ENCODE data around the gene ROR1. TPM values are rescaled to one million over a fixed set of nuclear protein-coding genes. Genes with fewer than 3 reads are reported as not detected.

The ROR1 gene
- total RNA-seq, 1 donor from 2014 or later: 30.3 TPM

- peaks cover 100% of the 10 kb centered on the region for H3K79me2 ChIP-seq (ENCODE audit: low read depth)
- no peak for DNase-seq (ENCODE audit: low spot score)
- H3K27ac ChIP-seq: no peak overlapping the region
- H3K27me3 ChIP-seq: no peaks in the 10 kb centered on the region
- H3K4me3 ChIP-seq: no peak overlapping the region
- H3K9ac ChIP-seq: no peak overlapping the region
- Mint-ChIP-seq H3K36me3 (no peaks in the 10 kb centered on the region), H3K27ac (no peak overlapping the region), H3K27me3 (ENCODE audit: insufficient read depth, low read depth) (no peaks in the 10 kb centered on the region), H3K9me3 (no peaks in the 10 kb centered on the region), H3K4me3 (no peak overlapping the region), H3K4me1 (peaks cover 42% of the 10 kb centered on the region)
- H3K4me1 ChIP-seq: peaks cover 43% of the 10 kb centered on the region
- no peaks in the 10 kb centered on the region for H3K36me3 ChIP-seq
- H3K4me2 ChIP-seq: no peak overlapping the region
- H4K20me1 ChIP-seq (ENCODE audit: low read depth): peaks cover 92% of the 10 kb centered on the region
- TF ChIP-seq EZH2phosphoT487 (IDR thresholded peaks at IDR 0.05): no peak
- no peak for TF ChIP-seq CTCF (IDR thresholded peaks at IDR 0.05)
- TF ChIP-seq EZH2 (IDR thresholded peaks at IDR 0.05): no peak
- H3F3A ChIP-seq (ENCODE audit: low read depth): peaks cover 1% of the 10 kb centered on the region
- H3K9me3 ChIP-seq (ENCODE audit: low read depth): no peaks in the 10 kb centered on the region
- no peak overlapping the region for H2AFZ ChIP-seq (replicated peaks)
These were observed 89.3 kb downstream of the ROR1 start for GRCh38 chr1:63863145-63863544.

- TF ChIP-seq CTCF (IDR thresholded peaks at IDR 0.05): no peak
- TF ChIP-seq EZH2phosphoT487 (IDR thresholded peaks at IDR 0.05): no peak
- no peak for TF ChIP-seq EZH2 (IDR thresholded peaks at IDR 0.05)
- Mint-ChIP-seq H3K4me3 (no peak overlapping the region), H3K9me3 (no peaks in the 10 kb centered on the region), H3K27me3 (ENCODE audit: insufficient read depth, low read depth) (no peaks in the 10 kb centered on the region), H3K27ac (no peak overlapping the region), H3K36me3 (no peaks in the 10 kb centered on the region), H3K4me1 (peaks cover 35% of the 10 kb centered on the region)
- no peaks in the 10 kb centered on the region for H3F3A ChIP-seq (ENCODE audit: low read depth)
- no peak overlapping the region for H3K27ac ChIP-seq
- no peak overlapping the region for H3K4me3 ChIP-seq
- H4K20me1 ChIP-seq (ENCODE audit: low read depth): peaks cover 83% of the 10 kb centered on the region
- H3K9me3 ChIP-seq (ENCODE audit: low read depth): no peaks in the 10 kb centered on the region
- no peak overlapping the region for H3K9ac ChIP-seq
- H3K4me2 ChIP-seq: no peak overlapping the region
- no peak for DNase-seq (ENCODE audit: low spot score)
- H3K79me2 ChIP-seq (ENCODE audit: low read depth): peaks cover 100% of the 10 kb centered on the region
- no peaks in the 10 kb centered on the region for H3K36me3 ChIP-seq
- H3K27me3 ChIP-seq: no peaks in the 10 kb centered on the region
- no peak overlapping the region for H2AFZ ChIP-seq (replicated peaks)
- H3K4me1 ChIP-seq: peaks cover 32% of the 10 kb centered on the region
These were observed 90.4 kb downstream of the ROR1 start for GRCh38 chr1:63864224-63864641.

GRCh38 chr1:63865561-63865960, 91.7 kb downstream of the ROR1 start:
- Mint-ChIP-seq H3K4me1 (peaks cover 33% of the 10 kb centered on the region), H3K4me3 (no peak overlapping the region), H3K27me3 (ENCODE audit: insufficient read depth, low read depth) (no peaks in the 10 kb centered on the region), H3K27ac (no peak overlapping the region), H3K9me3 (no peaks in the 10 kb centered on the region), H3K36me3 (no peaks in the 10 kb centered on the region)
- Histone ChIP-seq H3K36me3 (no peaks in the 10 kb centered on the region), H3K27ac (no peak overlapping the region), H3K79me2 (ENCODE audit: low read depth) (peaks cover 100% of the 10 kb centered on the region), H3K9ac (no peak overlapping the region), H3K4me1 (peaks cover 32% of the 10 kb centered on the region), H3K4me2 (no peak overlapping the region), H3K27me3 (no peaks in the 10 kb centered on the region), H4K20me1 (ENCODE audit: low read depth) (peaks cover 69% of the 10 kb centered on the region), H2AFZ (replicated peaks) (no peak overlapping the region), H3K9me3 (ENCODE audit: low read depth) (no peaks in the 10 kb centered on the region), H3K4me3 (no peak overlapping the region), H3F3A (ENCODE audit: low read depth) (no peaks in the 10 kb centered on the region)
- DNase-seq (ENCODE audit: low spot score): no peak
- TF ChIP-seq EZH2phosphoT487 (IDR thresholded peaks at IDR 0.05): no peak
- no peak for TF ChIP-seq CTCF (IDR thresholded peaks at IDR 0.05)
- TF ChIP-seq EZH2 (IDR thresholded peaks at IDR 0.05): no peak

Data from neural progenitor cell (in vitro differentiated cells).